Mucosa of gallbladder (tissue), 1 donor: ENCODE results near the gene RIMBP2. TPM values are rescaled to one million over a fixed set of nuclear protein-coding genes. Genes with fewer than 3 reads are reported as not detected.
"Not testable (repeated sequence)": the region's sequence is repeated elsewhere in the genome, so short reads cannot be mapped to it uniquely, and the experiment has no call there.

ENCODE experiments used
- DNase-seq: peaks from one replicate; pipeline ENCODE4 v3.0.0-alpha.2; 2020; ENCODE audit warnings: low spot score
- total RNA-seq: library from RNA; stranded (reverse); gene quantifications from one replicate; pipeline ENCODE4 v1.2.1, GENCODE V29; 2021
- donor health status: DM: no; HTN: no; CAD: no.

RIMBP2 gene
- total RNA-seq, 1 donor from 2014 or later = 1.3 TPM

DNA sequence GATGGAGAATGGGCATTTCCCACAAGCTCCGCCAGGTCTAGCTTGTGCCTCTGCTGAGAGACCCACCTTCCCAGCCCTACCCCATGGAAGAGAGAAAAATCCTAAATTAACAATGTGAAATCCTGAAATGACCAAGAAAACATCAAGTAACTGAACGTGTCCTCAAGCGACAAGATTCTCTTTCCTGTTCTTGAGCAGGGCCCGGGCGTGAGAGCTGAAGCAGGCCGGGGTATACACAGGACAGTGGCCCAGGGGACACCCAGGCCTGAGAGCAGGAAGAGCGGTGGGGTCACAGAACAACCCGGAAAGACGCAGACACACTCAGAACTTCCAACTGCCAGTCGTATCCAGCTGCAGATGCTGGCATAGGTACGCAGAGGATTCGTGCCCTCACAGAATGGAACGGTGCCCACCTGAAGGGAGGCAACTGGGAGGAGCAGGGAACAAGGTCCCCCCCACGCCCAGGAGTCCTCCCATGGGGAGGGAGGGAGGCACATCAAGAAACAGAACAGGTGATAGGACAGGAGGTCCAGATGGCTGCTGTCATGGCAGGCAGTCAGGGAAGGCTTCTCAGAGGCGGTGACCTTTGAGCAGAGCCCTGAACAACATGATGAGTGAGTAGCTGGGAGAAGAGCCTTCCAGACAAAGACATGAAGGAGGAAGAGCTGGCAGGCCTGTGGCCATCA lies 9.1 kb downstream of the RIMBP2 start:
- no peak for DNase-seq

DNA sequence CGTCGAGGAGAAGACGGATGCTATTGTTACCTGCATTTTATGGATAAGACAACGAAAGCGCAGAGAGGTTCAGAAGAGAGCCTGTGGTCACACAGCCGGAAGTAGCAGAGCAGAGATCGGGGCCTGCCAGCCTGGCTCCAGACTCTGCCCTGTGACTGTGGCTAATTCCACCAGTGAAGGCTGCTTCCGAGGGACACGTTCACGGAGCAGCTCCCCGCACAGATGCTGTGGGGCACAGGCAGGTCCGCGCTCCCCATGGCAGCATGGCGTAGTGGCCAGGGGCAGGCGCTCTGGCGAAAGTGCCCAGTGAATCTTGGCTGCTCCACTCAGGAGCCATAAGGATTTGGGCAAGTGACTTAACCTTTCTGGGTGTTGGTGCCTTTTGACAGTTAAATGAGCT lies 9.8 kb downstream of the RIMBP2 start:
- DNase-seq = no peak

DNA sequence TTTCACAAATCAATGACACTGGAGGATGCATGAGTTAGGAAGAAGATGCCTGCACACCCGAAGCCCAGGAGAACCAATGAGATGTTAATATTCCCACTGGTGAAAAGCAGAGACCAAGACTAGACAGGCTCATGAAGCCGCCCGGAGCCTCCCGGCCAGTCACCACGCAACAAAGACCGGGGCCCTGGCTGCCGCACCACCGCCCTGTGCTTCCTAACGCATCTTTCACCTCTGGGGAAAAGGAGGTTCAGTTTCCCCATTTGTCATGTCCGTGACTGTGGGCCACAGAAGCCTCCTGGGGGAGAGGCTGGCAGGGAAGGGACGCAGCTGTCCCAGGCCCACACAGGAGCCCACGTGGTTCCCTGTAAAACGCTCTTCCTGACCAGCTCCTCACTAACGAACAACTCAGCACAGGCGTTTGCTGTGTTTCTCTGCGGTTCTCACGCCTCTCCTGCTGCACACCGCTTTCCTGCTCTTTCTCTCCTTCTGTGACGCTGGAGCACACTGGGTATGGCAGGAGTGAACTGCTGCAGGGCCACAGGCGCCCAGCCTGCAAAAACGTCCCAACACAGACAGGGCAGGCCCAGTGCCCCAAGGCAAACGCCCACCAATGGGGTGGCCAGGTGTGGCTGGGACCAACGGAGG lies 10.8 kb downstream of the RIMBP2 start:
- DNase-seq = no peak

DNA sequence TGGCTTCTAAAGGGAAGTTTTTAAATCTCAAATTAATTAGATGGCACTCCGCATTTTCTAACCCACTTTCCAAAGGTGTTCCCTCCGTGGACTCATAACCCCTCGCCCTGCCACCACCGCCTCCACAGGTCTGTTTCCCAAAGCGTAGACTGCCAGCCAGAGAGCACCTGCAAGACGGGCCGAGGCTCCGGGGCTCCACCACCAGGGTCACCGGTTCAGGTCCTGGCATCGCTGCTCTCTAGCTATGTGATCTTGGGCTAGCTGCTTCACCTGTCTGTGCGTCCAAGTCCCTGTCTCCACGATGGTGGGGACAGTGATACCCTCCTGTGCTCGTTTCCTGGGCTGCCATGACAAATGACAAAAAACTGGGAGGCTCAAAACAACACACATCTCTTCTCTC lies 11.5 kb downstream of the RIMBP2 start:
- no peak for DNase-seq

DNA sequence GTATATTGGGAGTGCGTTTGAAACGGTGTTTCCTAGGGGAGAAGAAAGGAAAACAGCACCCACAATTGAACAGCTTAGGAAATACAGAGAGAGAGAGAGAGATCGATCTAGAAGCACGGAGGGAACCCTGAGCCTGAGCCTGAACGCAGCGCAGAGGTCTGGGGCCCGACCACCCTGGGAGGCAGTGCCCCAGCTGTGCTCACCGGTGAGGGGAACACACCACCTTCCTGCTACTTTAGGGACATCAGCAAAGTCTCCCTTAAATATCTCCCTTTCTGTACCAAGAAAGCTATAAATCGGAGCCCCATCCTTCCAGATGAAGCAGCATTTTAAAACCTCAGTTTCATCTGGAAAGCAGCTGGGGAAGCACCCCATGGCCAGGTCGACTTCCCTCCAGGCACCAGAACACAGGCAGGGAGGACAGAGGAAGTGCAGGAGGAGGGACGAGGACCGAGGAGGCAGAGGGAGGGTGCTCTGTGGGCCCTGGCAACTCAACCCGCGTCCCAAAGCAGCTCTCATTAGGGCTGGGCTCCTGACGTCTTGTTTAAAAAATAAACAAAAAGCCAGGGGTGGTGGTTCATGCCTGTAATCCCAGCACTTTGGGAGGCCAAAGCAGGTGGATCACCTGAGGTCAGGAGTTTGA lies 12.2 kb downstream of the RIMBP2 start:
- DNase-seq = no peak

DNA sequence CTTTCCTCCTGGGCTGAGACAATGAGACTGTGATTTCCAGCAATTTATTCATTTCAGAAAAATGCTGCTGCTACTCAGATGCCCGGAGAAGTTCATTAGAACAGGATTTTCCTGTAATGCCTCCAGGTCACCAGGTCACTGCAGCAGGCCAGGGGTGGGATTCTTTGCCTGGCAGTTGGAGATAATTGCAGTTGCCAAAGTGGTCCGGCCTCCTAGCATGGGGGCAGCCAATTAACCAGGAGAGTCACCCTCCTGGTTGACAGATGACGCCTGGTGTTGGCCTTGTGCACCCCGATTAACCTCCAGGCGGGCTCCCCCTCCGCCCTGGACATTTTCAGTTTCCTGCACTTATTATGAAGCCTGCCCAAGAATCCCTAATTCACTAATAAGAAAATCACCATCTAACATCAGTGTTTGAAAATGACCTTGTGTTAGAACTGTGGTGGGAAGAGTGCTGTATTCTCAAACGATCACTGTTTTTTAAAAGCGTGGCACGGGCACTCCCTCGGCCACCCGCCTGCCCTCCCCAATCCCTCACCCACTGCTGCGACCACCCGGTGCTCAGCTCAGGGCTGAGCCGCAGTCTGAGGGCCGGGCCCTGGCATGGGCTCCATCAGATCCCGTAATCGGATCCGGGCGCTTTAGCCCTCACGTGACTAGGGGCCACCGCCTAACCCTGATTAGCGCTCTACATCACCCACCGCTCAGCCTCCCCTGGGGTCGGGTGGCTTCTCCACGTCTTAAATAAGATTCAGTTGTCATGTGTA lies 12.9 kb downstream of the RIMBP2 start:
- DNase-seq = no peak

DNA sequence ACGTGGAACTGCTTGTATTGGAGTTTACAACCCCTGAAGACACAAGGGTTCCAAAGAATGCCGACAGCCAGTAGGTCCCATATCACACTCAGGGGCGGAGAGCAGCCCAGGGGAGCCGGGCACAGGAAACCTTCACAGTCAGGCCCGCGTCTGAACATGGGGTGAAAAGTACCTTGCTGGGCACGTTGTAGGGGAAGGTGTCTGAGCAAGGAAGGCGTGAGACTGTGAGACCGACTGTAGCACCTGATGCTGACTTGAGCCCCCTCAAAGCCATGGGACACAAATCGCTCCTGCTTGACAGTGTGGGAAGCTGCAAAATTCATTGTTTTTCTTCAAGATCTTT lies 14.7 kb downstream of the RIMBP2 start:
- no peak for DNase-seq

DNA sequence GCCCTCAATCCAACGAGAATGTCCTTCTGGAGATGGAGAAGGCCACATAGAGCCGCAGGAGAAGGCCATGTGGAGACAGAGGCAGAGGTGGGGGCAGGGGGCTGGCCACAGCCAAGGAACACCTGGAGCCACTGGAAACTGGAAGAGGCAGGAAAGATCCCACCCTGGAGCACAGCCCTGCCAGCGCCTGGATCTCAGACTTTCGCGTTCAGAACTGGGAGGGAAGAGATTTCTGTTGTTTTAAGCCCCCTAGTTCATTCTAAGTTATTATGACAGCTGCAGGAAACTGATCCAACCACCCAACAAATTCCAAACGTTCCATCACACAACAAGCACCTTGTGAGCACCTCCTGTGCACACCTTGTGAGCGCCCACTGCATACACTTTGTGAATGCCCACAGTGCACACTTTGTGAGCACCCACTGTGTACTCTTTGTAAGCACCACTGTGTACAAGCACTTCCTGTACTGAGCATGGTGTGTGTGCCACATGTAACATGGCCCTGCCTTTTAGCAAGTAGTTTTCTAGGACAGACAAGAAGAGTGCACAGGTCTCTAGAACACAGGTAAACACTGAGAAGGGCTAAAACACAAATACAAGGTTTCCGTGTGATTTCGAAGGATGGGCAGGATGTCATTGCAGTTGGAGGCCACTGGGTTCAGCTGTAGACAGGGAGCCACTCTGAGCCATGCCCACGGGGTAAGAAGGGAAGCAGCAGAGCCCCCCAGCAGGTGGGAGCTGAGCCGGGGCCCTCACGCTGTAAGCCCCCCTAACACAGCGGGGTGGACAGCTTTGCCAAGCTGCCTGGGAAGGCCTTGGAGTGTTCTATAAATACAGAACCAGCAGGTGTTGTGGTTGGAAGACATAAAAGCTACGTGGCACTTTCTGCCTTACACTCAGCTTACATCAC lies 15.4 kb downstream of the RIMBP2 start:
- DNase-seq = no peak

DNA sequence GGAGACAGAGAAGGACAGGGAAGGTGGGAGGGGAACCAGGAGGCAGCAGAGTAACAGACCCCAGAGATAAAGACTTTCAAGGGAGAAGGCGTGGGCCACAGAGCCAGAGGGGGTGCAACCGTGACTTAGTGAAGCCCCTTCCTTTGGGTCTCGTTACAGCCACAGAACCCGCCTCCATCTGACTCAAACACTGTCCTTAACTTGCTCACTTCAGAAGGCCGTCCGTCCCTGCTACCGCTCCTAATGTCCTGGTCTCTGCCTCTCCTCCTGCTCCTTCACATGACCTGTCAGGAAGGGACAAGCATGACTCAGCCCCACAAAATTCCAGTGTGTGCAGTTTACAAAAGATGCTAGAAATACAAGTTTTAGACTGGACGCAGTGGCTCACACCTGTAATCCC lies 18.0 kb downstream of the RIMBP2 start:
- no peak for DNase-seq

DNA sequence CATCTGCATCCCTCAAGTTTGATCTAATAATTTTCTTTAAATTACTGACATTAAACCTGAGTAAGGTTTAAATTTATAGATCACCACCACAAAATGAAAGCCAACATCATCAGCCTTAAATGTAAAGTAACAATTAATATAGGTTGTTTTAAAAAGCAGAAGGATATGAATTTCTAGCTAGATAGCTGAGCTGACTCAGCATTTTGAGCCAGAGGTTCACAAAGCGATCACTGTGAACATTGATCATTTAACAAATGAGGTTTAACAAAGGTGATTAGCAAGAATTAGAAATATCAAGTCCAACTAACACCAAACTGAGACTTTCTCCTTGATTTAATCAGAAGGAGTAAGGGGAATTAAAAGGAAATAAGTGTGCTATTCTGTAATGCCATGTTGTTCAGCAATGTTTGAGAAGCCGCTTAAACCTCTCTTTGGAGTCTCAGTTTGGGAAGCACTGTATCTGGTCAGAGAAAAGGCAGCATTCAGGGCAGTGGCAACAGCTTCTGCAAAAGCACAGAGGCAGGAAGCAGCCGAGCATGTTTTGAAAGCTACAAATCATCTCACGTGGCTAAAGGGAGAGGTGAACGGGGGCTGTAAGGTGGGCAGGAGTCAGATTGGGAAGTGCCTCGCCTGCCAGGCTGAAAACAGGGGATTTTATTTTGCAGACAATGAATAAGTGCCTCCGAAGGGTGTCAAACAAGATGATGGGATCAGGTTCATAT lies 19.6 kb downstream of the RIMBP2 start:
- DNase-seq = no peak

DNA sequence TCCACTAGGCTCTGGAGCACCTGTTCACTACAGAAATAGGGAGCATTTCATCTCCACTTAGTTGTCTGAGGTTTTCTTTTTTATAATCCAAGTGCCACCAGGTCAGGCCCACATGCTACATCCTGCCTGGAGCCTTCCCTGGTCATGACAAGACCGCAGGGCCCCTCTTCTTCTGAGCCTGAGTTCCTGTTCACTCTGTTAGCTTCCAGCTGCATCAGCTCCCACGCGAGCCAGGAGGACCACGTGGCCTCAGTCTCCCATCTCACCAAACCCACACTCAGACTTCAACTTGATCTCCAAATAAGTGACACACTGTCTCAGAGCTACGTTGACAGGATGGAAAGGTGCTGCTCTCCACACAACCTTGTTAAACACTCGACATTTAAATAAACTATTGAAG lies 21.0 kb downstream of the RIMBP2 start:
- no peak for DNase-seq

DNA sequence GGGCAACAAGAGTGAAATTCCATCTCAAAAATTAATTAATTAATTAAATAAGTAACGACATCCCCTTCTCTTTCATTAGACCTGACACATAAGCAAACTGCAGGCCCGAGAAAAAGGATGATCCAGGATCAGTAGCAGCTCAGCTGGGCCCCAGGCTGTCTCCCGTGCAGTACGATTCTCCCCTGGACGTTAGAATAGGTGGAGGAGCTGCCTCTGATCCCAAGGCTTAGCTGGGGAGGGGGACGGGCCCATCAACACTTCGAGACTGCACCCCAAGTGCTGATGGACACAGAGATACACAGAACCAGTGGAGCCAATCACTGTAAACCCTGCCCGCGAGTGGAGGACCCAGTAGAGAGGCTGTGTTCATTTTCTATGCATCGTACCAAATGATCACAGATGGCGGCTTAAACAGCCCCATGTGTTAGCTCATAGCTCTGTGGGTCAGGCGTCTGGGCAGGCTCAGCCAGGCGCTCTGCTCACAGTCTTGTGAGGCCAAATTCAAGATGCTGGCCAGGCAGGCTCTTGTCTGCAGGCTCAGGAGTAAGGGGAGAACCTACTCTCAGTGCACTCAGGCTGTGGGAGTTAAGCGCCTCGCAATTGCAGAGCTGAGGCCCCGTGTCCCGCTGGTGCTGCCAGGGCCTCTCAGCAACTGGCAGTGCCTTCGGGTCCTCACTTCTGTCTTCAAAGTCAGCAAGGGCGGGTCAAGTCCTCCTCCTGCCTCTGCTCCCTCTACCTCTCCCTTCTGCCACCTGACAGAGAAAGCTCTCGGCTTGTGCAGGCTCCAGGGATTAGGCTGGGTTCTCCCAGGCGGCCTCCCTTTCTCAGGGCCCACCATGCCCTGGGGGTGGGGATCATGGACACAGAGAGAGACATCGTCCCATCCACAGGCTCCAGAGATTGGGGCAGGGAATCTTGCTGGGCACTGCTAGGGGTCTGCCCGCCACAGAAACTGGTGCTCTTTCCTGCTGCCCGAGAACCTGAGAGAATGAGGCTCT lies 26.4 kb downstream of the RIMBP2 start:
- DNase-seq = no peak

DNA sequence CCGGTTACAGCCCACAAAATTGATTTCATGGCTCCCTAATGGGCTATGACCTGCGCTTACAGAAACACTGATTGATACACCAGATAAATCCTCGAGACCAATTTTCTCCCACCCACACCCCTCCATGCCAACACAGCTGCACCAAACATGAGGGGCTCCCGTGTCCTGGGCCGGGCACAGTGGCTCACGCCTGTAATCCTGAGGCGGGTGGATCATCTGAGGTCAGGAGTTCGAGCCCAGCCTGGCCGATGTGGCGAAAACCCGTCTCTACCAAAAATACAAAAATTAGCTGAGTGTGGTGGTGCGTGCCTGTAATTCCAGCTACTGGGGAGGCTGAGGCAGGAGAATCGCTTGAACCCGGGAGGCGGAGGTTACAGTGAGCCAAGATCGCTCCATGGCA lies 27.1 kb downstream of the RIMBP2 start:
- not testable (repeated sequence) for DNase-seq

DNA sequence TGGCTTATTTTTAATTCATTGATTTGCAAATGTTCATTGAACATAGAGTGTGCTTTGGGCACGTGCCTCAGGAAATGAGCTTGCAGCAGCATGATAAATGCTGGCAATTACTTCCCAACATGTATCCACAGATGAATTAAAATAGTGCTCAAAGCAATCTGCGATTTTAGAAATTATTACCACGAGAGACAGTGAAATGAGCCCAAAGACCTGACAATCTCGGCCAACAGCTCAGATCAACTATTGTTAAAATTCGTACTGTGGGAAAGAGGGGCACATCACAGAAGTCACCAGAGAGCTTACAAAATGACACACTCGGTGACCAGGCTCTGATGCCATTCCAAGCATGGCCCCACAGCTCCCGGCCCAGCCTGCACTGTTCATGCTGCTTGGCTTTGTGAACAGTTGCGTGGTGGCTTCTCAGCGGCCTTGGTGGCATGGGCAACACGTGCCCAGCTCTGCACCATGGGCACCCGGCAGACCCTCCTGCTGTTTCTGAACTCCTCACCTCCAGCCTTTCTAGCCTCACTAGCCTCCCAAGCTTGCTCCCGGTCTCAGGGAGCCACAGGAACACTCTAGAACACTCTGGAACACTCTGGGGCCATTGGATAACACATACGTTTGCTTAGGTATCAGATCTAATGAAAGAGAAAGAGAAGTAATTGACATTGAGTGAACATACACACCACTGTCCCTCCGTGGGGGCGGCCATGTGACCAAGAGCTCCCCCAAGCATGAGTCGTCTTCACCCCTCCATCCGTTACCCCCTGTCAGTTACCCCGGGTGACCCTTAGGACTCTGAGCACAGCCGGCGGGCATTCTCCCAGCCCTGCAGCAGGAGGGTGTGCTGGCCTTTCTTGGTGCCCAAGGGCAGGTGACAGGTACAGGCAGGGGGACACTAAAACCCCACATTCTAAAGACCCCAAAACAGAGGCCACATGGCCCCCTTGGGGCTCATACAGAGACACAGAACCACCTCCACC lies 28.0 kb downstream of the RIMBP2 start:
- DNase-seq = no peak

DNA sequence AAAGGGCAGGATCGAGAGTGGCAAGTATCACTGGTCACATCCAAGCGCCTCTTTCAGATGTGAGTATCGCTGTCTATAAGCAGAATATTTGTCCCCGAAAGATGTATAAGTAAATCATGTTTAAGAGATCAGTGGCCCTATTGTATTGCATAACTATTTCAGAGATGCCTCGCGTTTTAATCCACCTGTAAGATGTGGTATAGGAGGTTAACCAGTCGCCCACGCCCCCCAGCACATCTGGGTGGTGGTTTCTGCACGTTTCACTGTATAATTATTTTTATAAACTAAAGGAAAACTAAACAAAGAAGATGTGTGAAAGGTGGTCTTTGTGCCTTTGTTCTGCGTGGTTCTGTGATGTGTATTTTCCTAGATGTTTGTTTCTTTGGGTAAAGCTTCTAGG lies 28.9 kb downstream of the RIMBP2 start:
- DNase-seq = no peak

DNA sequence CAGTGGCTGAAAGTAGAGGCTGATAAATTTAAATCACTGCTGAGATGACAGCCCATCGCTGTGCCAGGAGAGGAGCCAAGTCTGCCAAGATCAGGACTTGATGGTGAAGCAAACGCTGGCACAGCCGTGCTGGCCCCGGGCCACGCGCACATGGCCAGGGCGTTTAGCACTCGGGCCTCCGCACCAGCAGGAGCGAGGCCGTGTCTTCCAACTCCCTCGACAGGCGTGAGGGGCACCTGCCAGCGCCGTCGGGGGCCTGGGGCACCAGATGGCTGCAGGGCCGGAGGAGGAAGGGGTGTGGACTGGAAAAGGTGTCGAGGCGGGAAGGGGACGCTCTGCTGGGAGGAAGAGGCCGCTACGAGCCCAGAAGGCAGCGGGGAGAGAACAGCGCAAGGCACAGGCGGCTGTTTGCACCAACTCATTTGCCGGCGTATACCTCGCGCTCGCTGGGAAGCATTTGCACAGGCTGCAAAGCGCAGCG lies 29.5 kb downstream of the RIMBP2 start:
- no peak for DNase-seq

DNA sequence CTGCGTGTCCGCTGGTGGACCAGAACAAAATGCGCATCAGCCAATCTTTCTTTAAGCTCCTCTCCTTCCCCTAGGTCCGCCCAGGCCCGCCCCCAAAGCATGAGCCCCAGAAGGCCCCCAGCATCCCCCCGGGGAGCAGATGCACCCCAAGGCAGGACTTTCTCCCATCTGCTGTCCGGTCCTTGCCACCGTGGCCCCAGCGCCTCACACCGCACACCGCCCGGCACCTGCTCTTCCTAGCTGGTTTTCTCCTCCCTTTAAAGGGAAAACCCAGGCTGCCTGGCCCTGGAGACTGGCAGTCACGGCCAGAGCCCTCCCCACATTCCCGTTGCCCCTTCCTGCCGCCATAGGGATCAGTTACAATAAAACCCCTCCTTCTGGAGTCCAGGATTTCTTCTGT lies 30.2 kb downstream of the RIMBP2 start:
- no peak for DNase-seq

DNA sequence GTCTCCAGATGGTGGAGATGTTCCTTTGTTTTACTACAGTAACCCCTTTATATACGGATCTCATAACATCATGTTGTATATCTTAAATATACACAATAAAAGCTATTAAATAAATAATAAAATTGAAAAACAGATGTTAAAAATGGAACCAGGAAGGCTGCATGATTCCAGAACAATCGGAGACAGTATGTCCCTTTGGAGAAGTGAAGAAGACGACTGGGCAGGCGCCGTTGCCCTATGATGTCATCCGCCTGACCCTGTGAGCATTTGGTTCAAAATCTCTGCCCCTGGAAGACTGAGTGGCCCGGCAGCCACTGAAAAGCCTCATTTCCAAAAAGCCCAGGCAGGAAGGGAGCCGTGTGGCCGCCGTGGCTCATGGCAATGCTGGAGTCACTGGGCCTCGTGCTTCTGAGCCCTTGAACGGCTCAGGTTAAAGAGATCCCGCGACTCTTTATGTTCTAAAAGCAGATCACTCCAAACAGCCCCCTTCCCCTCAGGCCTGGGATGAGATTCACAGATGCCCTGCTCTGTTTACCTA lies 30.8 kb downstream of the RIMBP2 start:
- DNase-seq = no peak
